Measurements from ENCODE around the gene HMGB4. TPM values are rescaled to one million over a fixed set of nuclear protein-coding genes. Genes with fewer than 3 reads are reported as not detected.

The HMGB4 gene
- polyA plus RNA-seq, 4 donors: not detected

GRCh38 chr1:33895976-33896375, 32.1 kb downstream of the HMGB4 start:
- no peak for DNase-seq (ENCODE audit: low read depth in 4 of 4, low spot score in 2 of 4)

DNA sequence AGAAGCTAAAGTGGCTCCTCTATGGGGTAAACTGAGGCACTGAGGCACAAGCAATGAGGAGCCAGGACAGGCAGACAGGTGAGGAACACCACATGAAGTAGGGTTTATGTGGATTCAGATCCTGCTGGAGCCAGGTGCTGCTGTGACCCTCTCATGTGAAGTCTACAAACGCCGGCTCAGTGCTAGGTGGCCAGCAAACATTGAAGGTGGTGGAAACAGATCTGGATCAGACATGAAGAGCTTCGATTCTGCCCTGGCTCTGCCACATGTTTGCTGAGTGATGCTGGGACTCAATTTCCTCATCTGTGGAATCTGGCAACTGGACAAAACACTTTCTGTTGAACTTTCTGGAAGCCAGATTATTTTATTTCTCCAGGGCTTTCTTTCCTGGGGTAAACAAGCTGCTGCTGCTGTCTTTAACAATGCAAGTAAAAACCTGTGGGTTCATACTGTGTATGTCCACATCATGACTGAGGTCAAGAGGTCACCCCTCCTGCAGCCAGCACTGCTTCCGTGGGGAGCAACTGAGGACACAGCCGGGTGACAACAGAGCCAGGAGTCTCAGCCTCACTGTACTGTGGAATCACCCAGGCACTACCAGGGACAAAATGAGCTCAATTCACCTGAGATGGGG, 33.3 kb downstream of the HMGB4 start:
- DNase-seq (ENCODE audit: low read depth in 4 of 4, low spot score in 2 of 4): no peak

DNA sequence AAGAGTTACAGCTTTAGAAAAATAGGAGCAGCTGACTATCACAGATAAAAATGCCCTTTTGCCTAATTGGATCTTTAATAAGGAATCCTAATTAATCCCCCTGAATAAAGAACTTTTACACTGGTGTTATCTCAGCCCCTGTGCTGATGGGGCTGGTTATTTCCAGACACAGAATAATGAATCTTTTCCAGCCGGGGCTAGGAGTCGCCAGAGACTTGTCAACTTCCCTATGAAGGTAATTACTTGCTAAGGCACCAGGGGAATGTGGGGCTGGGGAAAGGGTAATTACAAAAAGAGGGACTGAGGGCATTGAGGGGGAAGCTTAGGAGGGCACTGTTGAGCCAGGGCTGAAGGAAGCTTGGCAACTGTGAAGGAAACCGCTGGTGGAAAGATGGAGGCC, 34.5 kb downstream of the HMGB4 start:
- no peak for DNase-seq (ENCODE audit: low read depth in 4 of 4, low spot score in 2 of 4)

DNA sequence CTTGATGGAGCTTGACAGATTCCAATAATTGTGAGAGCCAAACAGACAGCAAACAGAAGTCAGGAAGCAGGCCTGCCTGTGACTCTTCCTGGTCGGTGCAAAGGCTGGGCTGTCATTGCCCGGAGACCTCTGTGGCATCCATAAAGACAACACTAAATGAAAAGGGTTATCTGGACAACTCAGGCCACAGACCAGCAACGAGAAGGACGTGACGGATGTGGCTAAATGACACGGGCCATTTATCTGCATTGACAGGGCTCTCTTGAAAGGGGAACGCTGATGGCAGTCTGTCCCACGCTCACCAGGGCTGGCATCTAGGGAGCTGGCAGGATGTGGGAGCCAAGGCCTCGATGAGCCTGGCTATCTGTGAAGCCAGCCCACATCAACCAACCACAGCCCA, 35.0 kb downstream of the HMGB4 start:
- no peak for DNase-seq (ENCODE audit: low read depth in 4 of 4, low spot score in 2 of 4)

- no peak for DNase-seq (ENCODE audit: low read depth in 4 of 4, low spot score in 2 of 4)
Observed at GRCh38 chr1:33899746-33900145, 35.9 kb downstream of the HMGB4 start.

- no peak for DNase-seq (ENCODE audit: low read depth in 4 of 4, low spot score in 2 of 4)
Observed at GRCh38 chr1:33902486-33903209, 38.8 kb downstream of the HMGB4 start.

DNA sequence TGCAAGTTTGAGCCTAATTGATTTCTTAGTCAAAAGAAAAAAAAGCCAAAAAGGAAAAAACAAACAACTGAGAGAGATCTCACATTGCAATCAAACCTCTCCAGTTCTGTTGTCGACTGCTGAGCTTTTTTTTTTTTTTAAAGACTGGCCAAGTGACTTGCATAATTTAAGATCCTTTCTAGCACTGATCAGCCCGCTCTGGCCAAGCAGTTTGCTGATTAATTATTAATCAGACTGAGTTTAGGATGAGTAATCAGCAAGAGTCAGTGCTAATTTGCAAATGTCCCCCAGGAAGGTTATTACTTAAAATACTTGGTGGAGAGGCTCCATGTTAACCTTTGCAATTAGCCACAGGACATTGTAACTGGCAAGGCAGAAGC, 39.3 kb downstream of the HMGB4 start:
- peak in 2 of 4 donors; percentile 11 to 19 for DNase-seq (ENCODE audit: low read depth in 4 of 4, low spot score in 2 of 4)

DNA sequence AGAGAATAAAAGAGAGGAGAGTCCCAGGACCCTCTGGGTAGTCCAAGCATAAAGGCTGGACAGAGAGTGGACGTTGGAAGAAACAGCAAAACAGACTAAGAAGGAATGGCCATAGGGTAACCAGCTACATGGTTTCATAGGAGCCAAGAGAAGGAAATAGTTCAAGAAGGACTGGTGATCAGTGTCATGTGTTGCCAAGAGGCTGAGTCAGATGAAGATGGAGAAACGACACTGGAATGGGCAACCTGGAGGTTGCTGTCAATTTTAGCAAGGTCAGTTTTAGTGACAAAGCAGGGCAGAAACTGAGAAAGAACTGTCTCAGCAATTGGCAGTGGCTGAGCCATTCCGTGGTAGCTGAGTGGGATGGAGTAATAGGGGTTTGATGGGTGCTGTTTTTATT, 41.4 kb downstream of the HMGB4 start:
- no peak for DNase-seq (ENCODE audit: low read depth in 4 of 4, low spot score in 2 of 4)

GRCh38 chr1:33906156-33906555, 42.3 kb downstream of the HMGB4 start:
- DNase-seq (ENCODE audit: low read depth in 4 of 4, low spot score in 2 of 4): no peak

GRCh38 chr1:33908324-33908956, 44.6 kb downstream of the HMGB4 start:
- no peak for DNase-seq (ENCODE audit: low read depth in 4 of 4, low spot score in 2 of 4)

All from left renal cortex interstitium (tissue), 4 donors.